Activated naive CD4-positive, alpha-beta T cell treated with anti-CD3 and anti-CD28 coated beads, Interleukin-2, amount 50 U/mL, for 24 hours (primary cell): Measurements from ENCODE around the gene CTNNA3.
"Not testable (repeated sequence)": the region's sequence is repeated elsewhere in the genome, so short reads cannot be mapped to it uniquely, and the experiment has no call there.

ENCODE experiments used
- H3K27ac Mint-ChIP-seq: one replicate; pipeline ENCODE4 v1.8.0; 2021; ENCODE audit warnings: mild to moderate bottlenecking, mixed read lengths
- H3K27me3 Mint-ChIP-seq: one replicate; pipeline ENCODE4 v1.8.0; 2021; ENCODE audit warnings: mixed read lengths
- H3K36me3 Mint-ChIP-seq: one replicate; pipeline ENCODE4 v1.8.0; 2021; ENCODE audit warnings: mixed read lengths
- H3K4me1 Mint-ChIP-seq: one replicate; pipeline ENCODE4 v1.8.0; 2021; ENCODE audit warnings: mixed read lengths
- H3K4me3 Mint-ChIP-seq: one replicate; pipeline ENCODE4 v1.8.0; 2021; ENCODE audit warnings: mild to moderate bottlenecking, mixed read lengths
- H3K9me3 Mint-ChIP-seq: one replicate; pipeline ENCODE4 v1.8.0; 2021; ENCODE audit warnings: mixed read lengths

The CTNNA3 gene

DNA sequence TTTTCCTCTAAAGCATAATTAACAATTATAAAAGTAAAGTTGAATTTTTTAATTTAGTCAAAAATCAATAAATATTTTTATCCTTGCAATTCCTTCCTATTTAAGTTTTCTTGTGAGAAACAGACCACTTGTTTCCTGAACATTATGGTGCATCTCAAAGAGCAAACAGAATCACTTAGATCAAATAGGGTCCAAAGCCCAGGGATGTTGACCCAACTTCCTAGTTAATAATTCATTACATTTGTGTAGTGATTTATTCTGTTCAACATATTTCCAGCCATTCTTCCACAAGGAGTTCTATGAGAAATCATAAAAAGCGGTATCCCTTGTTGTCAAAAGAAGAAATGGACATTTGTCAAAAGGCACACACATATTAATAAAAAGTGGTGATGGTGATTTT, 454.5 kb downstream of the CTNNA3 start:
- Mint-ChIP-seq H3K4me1 (no peaks in the 10 kb centered on the region), H3K9me3 (no peaks in the 10 kb centered on the region), H3K27ac (no peak overlapping the region), H3K36me3 (no peaks in the 10 kb centered on the region), H3K4me3 (no peak overlapping the region), H3K27me3 (peaks cover 2% of the 10 kb centered on the region)

DNA sequence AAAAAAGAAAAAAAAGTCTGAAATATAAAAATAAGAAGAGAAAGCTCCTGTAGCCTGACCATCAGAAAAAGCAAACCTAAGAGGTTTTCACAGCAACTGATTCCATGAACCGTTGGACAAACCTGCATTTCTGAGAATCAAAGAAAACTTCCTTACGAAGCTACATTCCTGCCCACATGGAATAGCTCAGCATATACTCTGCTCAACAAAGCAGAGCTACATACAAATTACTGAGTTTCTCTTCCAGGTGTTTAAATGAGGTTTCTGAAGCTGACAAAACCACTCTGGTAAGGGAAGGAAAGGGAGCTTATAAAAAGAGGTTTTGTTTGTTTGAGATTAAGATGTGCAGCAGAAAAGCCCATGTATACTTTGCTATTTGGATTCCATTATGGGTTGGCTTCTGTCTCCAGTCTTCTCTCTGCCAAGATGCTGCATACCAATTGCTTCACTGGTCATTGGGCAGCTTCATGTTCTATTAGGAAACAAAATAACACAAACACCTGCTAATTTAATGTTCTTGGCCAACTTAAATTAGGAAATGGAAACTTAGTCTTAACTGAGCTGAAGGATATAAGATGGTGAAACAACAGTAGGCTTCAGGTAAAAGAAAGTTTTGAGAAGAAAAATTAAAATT, 456.0 kb downstream of the CTNNA3 start:
- Mint-ChIP-seq H3K4me1 (no peaks in the 10 kb centered on the region), H3K9me3 (no peaks in the 10 kb centered on the region), H3K36me3 (no peaks in the 10 kb centered on the region), H3K27ac (no peak overlapping the region), H3K27me3 (peaks cover 2% of the 10 kb centered on the region), H3K4me3 (no peak overlapping the region)

DNA sequence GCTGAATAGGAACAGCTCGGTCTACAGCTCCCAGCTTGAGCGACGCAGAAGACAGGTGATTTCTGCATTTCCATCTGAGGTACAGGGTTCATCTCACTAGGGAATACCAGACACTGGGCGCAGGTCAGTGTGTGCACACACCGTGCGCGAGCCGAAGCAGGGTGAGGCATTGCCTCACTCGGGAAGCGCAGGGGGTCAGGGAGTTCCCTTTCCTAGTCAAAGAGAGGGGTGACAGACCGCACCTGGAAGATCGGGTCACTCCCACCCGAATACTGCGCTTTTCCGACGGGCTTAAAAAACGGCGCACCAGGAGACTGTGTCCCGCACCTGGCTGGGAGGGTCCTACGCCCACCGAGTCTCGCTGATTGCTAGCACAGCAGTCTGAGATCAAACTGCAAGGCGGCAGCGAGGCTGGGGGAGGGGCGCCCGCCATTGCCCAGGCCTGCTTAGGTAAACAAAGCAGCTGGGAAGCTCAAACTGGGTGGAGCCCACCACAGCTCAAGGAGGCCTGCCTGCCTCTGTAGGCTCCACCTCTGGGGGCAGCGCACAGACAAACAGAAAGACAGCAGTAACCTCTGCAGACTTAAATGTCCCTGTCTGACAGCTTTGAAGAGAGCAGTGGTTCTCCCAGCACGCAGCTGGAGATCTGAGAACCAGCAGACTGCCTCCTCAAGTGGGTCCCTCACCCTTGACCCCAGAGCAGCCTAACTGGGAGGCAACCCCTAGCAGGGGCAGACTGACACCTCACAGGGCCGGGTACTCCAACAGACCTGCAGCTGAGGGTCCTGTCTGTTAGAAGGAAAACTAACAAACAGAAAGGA, 465.1 kb downstream of the CTNNA3 start:
- H3K9me3 Mint-ChIP-seq, H3K4me3 Mint-ChIP-seq, H3K36me3 Mint-ChIP-seq, H3K4me1 Mint-ChIP-seq, H3K27ac Mint-ChIP-seq: not testable (repeated sequence)
- H3K27me3 Mint-ChIP-seq = peaks cover 28% of the 10 kb centered on the region

DNA sequence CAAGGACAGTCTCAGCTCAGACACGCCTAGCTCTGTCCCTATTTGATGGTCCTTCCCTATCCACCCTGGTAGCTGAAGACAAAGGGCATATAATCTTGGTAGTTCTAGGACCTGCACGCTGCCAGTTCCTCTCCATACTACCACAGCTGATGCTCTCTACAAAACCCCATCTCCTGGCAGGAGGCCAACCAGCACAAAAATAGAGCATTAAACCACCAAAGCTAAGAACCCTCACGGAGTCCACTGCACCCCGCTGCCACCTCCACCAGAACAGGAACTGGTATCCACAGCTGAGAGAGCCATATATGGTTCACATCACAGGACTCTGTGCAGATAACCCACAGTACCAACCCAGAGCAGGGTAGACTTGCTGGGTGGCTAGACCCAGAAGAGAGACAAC, 470.8 kb downstream of the CTNNA3 start:
- Mint-ChIP-seq H3K27me3 (peaks cover 24% of the 10 kb centered on the region), H3K4me3 (no peak overlapping the region), H3K4me1 (no peaks in the 10 kb centered on the region), H3K27ac (no peak overlapping the region), H3K36me3 (peaks cover 2% of the 10 kb centered on the region), H3K9me3 (peaks cover 6% of the 10 kb centered on the region)

DNA sequence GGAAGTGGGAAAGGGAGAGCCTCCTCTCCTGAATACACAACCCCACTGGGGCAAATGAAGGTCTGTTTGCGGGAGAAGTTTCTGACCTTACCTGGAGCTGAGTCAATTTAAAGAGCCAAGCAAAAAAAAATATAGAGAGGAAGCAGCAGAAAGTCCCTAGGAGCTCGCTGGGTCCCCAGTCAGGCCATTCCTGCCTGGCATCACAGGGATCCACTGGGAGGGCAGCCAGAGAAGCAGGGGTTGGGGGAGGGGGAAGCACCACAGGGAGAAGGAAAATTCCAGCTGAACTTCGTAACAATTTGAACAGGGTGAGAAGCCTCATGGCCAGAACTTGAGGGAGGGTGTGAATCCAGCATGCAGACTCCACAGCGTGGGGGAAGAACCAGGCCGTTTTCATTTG, 471.4 kb downstream of the CTNNA3 start:
- no peak overlapping the region for H3K4me3 Mint-ChIP-seq

DNA sequence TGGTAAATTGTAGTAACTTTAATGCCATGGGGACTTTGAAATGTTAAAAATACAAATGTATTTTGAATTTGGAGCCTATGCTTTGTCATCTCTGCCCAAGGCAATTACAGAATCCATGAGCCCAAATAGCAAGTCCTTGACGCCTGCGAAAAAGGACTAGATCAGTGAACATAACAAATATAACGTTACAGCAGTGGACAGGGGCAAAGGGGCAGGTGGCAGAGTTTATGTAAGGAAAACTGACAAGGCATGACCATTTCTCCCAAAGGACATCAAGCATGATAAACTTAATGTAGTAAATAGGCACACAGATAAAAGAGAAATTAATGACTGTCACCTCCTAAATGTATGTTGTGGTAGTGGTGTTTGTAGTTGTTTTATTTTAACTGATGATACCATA, 473.1 kb downstream of the CTNNA3 start:
- Mint-ChIP-seq H3K4me1 (no peaks in the 10 kb centered on the region), H3K4me3 (no peak overlapping the region), H3K36me3 (peaks cover 1% of the 10 kb centered on the region), H3K27ac (no peak overlapping the region), H3K9me3 (peaks cover 4% of the 10 kb centered on the region), H3K27me3 (peaks cover 9% of the 10 kb centered on the region)

More for the DNA sequence above, 471.4 kb downstream of the CTNNA3 start:
- Mint-ChIP-seq H3K27ac (no peak overlapping the region), H3K36me3 (peaks cover 2% of the 10 kb centered on the region), H3K9me3 (peaks cover 6% of the 10 kb centered on the region), H3K27me3 (peaks cover 18% of the 10 kb centered on the region), H3K4me1 (no peaks in the 10 kb centered on the region)

DNA sequence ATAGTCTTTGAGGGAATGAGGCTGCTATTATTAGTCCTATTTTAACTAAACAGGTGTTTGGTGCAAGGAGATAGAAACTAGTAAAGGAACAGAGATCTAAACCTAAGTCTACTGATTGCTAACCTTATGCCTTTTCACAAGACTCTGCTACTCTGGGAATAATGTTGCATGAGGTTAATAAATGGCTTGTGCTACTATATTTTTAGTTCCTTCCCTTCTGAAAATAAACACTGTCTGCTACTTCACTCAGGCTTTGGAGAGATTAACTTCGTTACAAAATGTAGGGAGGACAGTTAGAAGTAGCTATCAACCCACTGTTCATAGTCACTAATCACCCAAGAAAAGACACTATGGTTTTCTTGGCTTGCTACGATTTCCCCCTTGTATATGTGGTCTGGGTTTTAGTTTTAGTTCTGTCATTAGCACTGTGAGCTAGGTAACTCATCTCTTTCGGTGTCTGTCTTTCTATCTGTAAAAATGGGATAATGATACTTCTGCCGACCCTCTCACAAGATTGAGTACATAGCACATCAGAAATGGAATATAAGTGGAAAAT, 474.0 kb downstream of the CTNNA3 start:
- H3K27ac Mint-ChIP-seq = no peak overlapping the region
- no peaks in the 10 kb centered on the region for H3K4me1 Mint-ChIP-seq
- H3K4me3 Mint-ChIP-seq = no peak overlapping the region
- no peaks in the 10 kb centered on the region for H3K36me3 Mint-ChIP-seq
- H3K27me3 Mint-ChIP-seq = peaks cover 6% of the 10 kb centered on the region
- no peaks in the 10 kb centered on the region for H3K9me3 Mint-ChIP-seq

DNA sequence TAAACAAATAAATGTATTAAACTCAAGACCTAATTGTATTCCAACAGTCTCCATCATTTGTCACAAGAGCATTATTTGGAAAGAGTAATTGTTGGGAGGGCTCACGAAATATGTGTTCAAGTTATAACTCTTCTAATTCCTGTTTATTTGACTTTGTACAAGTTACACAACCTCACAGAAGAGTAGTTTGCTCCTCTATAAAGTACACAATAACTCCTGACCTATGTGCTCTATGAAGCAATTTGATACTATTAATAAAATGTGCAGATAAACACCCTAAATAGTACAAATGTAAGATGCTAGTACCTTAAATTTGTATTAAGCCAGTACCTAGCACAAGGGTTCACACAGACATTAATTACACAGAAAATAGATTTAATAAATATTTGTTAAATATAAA, 484.3 kb downstream of the CTNNA3 start:
- no peaks in the 10 kb centered on the region for H3K9me3 Mint-ChIP-seq
- H3K27me3 Mint-ChIP-seq = no peaks in the 10 kb centered on the region
- no peak overlapping the region for H3K27ac Mint-ChIP-seq
- no peaks in the 10 kb centered on the region for H3K4me1 Mint-ChIP-seq
- H3K4me3 Mint-ChIP-seq = no peak overlapping the region
- no peaks in the 10 kb centered on the region for H3K36me3 Mint-ChIP-seq

DNA sequence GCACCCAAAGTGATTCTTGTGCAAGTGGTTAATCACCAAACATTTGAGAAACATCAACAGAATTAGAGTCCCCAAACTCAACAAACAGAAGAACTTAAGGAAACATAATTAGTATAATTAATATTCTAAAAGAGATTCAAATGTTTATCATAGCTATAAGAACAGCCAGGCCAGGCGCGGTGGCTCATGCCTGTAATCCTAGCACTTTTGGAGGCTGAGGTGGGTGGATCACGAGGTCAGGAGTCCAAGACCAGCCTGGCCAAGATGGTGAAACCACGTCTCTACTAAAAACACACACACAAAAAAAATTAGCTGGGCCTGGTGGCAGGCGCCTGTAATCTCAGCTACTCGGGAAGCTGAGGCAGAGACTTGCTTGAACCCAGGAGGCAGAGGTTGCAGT, 488.1 kb downstream of the CTNNA3 start:
- not testable (repeated sequence) for H3K4me3 Mint-ChIP-seq, H3K27ac Mint-ChIP-seq, H3K4me1 Mint-ChIP-seq, H3K9me3 Mint-ChIP-seq, H3K27me3 Mint-ChIP-seq, H3K36me3 Mint-ChIP-seq

DNA sequence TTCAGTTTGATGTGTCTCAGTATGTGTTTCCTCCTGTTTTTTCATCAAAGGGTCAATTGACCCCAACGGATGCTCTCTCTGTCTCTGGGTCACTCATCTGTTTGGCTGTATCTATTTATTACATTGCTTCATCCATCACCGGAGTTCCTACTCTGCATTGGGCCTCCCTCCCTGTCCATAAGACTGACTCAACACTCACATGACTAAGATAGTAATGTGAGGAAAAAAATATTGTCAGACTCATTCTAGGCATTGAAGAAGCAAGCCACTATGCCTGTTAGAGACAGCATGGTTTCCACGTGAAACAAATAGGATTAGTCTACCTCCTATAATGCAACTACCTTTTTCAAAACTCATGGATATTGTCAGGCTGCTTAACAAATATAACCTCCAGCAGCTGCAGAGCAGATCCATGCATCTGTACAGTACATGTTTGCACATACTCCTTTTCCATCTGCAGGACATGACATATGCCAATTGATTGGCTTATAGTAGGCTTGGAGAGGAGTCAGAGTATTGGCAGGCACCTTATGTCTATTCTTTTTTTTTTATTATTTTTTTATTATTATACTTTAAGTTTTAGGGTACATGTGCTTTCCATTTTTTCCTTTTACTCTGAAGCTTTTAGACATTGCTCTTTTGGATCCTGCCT, 495.0 kb downstream of the CTNNA3 start:
- no peaks in the 10 kb centered on the region for H3K9me3 Mint-ChIP-seq
- no peaks in the 10 kb centered on the region for H3K36me3 Mint-ChIP-seq
- no peaks in the 10 kb centered on the region for H3K4me1 Mint-ChIP-seq
- no peak overlapping the region for H3K27ac Mint-ChIP-seq
- no peak overlapping the region for H3K4me3 Mint-ChIP-seq
- no peaks in the 10 kb centered on the region for H3K27me3 Mint-ChIP-seq

DNA sequence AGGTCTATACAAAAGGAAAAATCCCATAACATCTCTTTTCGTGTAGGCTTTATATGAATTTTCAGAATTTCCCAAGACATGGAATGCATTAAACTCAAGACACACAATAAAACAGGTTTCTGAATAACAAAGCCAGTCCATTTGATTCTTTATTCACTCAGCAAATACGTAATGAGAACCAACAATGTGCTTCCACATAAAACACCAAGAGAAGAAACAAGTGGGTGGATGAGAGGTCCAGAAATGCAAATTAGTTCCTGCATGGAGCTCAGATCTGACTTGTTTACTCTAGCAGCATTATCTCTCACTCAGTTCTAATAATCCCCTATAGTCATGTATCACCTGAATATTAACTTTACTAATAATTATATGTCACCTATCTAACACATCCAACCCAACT, 520.6 kb downstream of the CTNNA3 start:
- Mint-ChIP-seq H3K9me3 (no peaks in the 10 kb centered on the region), H3K4me3 (no peak overlapping the region), H3K4me1 (no peaks in the 10 kb centered on the region), H3K27ac (no peak overlapping the region), H3K36me3 (no peaks in the 10 kb centered on the region), H3K27me3 (no peaks in the 10 kb centered on the region)

DNA sequence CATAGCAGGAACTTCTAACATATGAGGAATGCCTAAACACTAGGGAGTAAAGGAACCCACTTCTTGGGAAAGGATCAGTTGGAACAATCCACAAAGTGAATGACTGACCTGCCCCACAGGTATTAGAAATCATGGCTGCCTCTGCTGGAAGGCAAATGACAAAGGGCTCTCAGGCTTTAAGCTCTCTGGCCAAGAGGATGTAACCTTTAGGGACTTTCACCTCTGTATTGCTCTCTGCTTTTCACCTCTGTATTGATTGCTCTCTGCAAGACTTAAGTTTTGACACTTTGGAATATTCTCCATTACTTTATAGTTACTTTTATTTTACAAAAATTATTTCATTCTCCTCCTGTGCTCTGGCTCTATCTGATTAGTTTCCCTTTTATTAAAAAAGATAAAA, 522.2 kb downstream of the CTNNA3 start:
- Mint-ChIP-seq H3K36me3 (no peaks in the 10 kb centered on the region), H3K9me3 (peaks cover 1% of the 10 kb centered on the region), H3K4me1 (no peaks in the 10 kb centered on the region), H3K27me3 (no peaks in the 10 kb centered on the region), H3K27ac (no peak overlapping the region), H3K4me3 (no peak overlapping the region)

DNA sequence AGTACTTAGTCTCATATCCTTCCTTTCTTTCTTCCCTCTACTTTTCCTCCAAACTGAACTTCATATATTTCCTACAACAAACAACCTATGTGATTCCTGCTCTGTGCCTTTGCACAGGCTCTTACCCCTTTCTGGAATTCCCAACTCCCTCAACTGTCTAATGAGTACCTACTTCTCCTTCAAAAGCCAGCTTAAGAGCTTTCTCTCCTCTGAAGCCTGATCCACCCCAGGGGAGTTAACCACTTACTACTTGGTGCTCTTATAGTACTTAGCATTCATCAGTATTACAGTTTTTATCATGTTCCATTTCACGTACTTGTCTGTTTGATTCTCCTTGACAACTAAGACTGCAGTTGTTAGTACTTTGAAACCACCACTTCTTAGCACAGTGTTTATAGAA, 524.0 kb downstream of the CTNNA3 start:
- Mint-ChIP-seq H3K4me3 (no peak overlapping the region), H3K27ac (no peak overlapping the region), H3K4me1 (no peaks in the 10 kb centered on the region), H3K27me3 (no peaks in the 10 kb centered on the region), H3K36me3 (no peaks in the 10 kb centered on the region), H3K9me3 (peaks cover 10% of the 10 kb centered on the region)

DNA sequence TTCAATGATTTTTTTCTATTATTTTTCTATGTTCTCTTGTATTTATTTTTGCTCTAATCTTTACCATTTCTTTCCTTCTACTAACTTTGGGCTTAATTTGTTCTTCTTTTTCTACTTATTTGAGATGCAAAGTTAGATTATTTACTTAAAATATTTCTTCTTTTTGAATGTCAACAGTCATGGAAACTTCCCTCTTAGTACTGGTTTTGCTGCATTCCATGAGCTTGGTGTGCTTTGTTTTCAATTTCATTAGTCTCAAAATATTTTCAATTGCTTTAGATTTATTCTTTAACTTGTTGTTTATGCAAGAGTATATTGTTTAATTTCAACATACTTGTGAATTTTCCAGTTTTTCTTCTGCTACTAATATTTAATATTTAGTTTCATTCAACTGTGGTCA, 539.8 kb downstream of the CTNNA3 start:
- Mint-ChIP-seq H3K4me1 (no peaks in the 10 kb centered on the region), H3K9me3 (peaks cover 14% of the 10 kb centered on the region), H3K4me3 (no peak overlapping the region), H3K27me3 (peaks cover 6% of the 10 kb centered on the region), H3K27ac (no peak overlapping the region), H3K36me3 (no peaks in the 10 kb centered on the region)

DNA sequence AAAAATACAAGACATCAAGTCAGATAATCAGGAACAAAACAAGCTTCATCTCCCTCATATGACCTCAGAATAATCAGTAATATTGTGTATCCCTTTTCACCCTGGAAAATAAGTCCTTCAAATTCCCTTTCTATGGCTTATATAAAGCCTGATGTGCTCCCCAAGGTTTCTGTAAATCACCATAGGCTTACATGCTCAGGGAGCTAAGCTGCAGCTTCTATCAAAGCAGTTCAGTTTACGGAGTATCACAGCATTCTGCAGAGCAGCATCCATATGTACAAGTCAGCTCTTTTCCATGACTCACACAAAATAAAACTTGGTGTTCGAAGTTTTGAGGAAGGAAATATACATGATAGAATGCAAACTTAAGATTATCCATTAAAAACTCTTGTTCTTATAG, 544.5 kb downstream of the CTNNA3 start:
- H3K36me3 Mint-ChIP-seq = no peaks in the 10 kb centered on the region
- H3K27me3 Mint-ChIP-seq = peaks cover 3% of the 10 kb centered on the region
- no peak overlapping the region for H3K4me3 Mint-ChIP-seq
- no peak overlapping the region for H3K27ac Mint-ChIP-seq
- peaks cover 8% of the 10 kb centered on the region for H3K9me3 Mint-ChIP-seq
- H3K4me1 Mint-ChIP-seq = no peaks in the 10 kb centered on the region

DNA sequence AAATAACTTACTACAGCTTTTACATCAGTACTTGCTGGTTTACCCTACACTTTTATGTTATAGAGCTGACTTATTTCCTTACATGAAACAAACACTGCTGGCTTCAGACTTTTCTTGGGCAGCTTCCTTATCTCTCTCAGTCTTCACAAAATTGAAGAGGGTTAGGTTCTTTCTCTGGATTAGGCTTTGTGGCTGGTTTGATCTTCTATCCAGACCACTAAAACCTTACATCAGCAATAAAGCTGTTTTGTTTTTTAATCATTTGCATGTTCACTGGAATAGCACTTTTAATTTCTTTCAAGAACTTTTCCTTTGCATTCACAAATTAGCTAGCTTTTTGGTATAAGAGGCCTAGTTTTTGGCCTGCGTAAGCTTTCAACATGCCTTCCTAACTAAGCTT, 551.5 kb downstream of the CTNNA3 start:
- H3K36me3 Mint-ChIP-seq = no peaks in the 10 kb centered on the region
- H3K27ac Mint-ChIP-seq = no peak overlapping the region
- no peaks in the 10 kb centered on the region for H3K4me1 Mint-ChIP-seq
- no peaks in the 10 kb centered on the region for H3K27me3 Mint-ChIP-seq
- no peaks in the 10 kb centered on the region for H3K9me3 Mint-ChIP-seq
- no peak overlapping the region for H3K4me3 Mint-ChIP-seq
